Thymus (tissue), 11 donors: ENCODE measurements around the gene PPP1R36. TPM values are rescaled to one million over a fixed set of nuclear protein-coding genes. Genes with fewer than 3 reads are reported as not detected.
A peak's percentile ranks its signal among the peaks of the same experiment; 100 is the strongest.
"Not testable (repeated sequence)": the region's sequence is repeated elsewhere in the genome, so short reads cannot be mapped to it uniquely, and the experiment has no call there.

Source experiments
- DNase-seq, 9 donors: peaks; one replicate each; pipeline ENCODE4 v3.0.0-alpha.2; 2013; ENCODE audit warnings: low spot score in 9 of 9, low read depth in 6 of 9, missing footprints in 1 of 9
- H3K27ac ChIP-seq, 2 donors: one replicate each; pipeline ENCODE4 v1.5.1; 2013; ENCODE audit warnings: control low read depth in 1 of 2, low read depth in 1 of 2, low read length in 1 of 2, mild to moderate bottlenecking in 1 of 2, moderate library complexity in 1 of 2
- H3K27me3 ChIP-seq, 2 donors: one replicate each; pipeline ENCODE4 v1.5.1; 2013; ENCODE audit warnings: low read length in 1 of 2; ENCODE audit not compliant: control insufficient read depth in 2 of 2, insufficient read depth in 1 of 2
- H3K36me3 ChIP-seq, 2 donors: one replicate each; pipeline ENCODE4 v1.5.1; 2013; ENCODE audit warnings: low read length in 1 of 2, mild to moderate bottlenecking in 1 of 2, moderate library complexity in 1 of 2; ENCODE audit not compliant: control insufficient read depth in 2 of 2, insufficient read depth in 2 of 2
- H3K4me1 ChIP-seq, 2 donors: one replicate each; pipeline ENCODE4 v1.5.1; 2013; ENCODE audit warnings: low read length in 2 of 2; ENCODE audit not compliant: control insufficient read depth in 2 of 2, insufficient read depth in 2 of 2
- H3K4me3 ChIP-seq, 2 donors: one replicate each; pipeline ENCODE4 v1.5.1; 2013; ENCODE audit warnings: low read length in 2 of 2, control low read depth in 1 of 2, mild to moderate bottlenecking in 1 of 2
- H3K9me3 ChIP-seq, 2 donors: one replicate each; pipeline ENCODE4 v1.5.1; 2013; ENCODE audit warnings: low read length in 1 of 2, mild to moderate bottlenecking in 1 of 2; ENCODE audit not compliant: control insufficient read depth in 2 of 2, insufficient read depth in 1 of 2
- WGBS: extraction: QIAGEN DNeasy Blood & Tissue Kit; methylation state at CpG from one replicate; pipeline ENCODE4 v1.1.7; 2013; 5-methylcytosine and 5-hydroxymethylcytosine counted together
- polyA plus RNA-seq: library from polyadenylated mRNA; stranded (reverse); fragments of 200-250 nt; gene quantifications from one replicate; pipeline ENCODE4 v1.2.3, GENCODE V29; 2013
- total RNA-seq: library from RNA; stranded (reverse); fragments of 120-200 nt; gene quantifications from one replicate; pipeline ENCODE4 v1.2.4, GENCODE V29; 2013
- donor health status: healthy.

PPP1R36 gene
- total and polyA plus RNA-seq, 2 donors = 0.61 to 0.80 TPM

DNA sequence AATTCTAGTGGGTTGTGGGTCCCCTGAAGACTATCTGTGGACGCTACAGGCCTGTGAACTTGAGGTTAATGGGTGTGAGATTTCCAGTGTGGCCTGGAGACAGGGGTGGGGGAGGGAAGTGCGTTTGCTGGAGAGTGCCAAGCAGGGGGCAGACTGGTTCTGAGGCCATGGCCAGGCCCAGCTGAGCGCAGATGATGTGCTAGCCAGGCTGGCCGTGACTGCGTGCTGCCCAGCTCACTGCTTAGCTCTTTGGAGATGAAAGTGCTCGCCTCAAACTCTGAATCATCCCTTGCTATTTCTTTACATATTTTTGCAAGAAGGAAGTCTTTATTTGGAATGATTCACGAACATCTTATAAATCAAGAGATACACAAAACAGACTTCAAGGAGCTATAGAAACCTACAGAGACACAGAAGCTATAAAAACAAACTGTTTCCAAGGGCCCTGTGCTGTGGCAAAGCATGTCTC lies 79.2 kb downstream of the PPP1R36 start:
- Histone ChIP-seq H3K4me1 (no peaks in the 10 kb centered on the region), H3K27me3 (no peaks in the 10 kb centered on the region), H3K36me3 (no peaks in the 10 kb centered on the region), H3K9me3 (no peaks in the 10 kb centered on the region), H3K4me3 (no peak overlapping the region), H3K27ac (no peak overlapping the region)
- WGBS = 89% methylated on average over 7 of the region's 7 CpGs
- no peak for DNase-seq

DNA sequence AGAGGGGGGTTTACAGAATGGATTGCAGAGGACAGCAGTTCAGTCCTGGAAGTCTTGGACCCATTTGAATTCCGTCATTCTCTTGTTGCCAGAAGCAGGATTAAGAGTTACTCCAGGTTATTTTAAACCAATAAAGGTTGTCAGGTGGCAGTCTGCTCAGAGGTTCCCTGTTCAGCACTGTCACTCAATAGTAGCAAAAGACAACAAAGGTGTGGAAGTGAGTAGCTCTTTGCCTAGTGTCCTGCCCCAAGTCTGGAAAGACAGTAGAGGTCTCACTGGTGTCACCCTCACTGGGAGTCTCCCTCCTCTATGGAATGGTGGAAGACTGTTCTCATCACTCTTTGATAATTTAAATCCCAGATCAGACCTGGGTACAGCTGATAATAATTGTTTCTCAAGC lies 81.0 kb downstream of the PPP1R36 start:
- no peaks in the 10 kb centered on the region for H3K36me3 ChIP-seq
- no peak overlapping the region for H3K27ac ChIP-seq
- no peak for DNase-seq
- no peaks in the 10 kb centered on the region for H3K9me3 ChIP-seq
- H3K4me1 ChIP-seq = no peaks in the 10 kb centered on the region
- no peaks in the 10 kb centered on the region for H3K27me3 ChIP-seq
- WGBS = 96% methylated on average over 1 of the region's 1 CpG
- H3K4me3 ChIP-seq = no peak overlapping the region

DNA sequence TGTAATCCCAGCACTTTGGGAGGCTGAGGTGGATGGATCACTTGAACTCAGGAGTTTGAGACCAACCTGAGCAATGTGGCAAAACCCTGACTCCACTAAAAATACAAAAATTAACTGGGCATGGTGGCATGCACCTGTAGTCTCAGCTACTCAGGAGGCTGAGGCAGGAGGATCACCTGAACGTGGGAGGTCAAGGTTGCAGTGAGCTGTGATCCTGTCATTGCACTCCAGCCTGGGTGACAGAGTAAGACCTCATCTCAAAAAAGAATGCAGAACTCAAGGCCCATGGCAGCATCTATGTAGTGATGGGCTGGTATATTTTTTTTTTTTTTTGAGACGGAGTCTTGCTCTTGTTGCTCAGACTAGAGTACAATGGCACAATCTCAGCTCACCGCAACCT lies 81.5 kb downstream of the PPP1R36 start:
- not testable (repeated sequence) for H3K36me3 ChIP-seq, H3K9me3 ChIP-seq, DNase-seq, H3K27me3 ChIP-seq, H3K4me1 ChIP-seq, H3K4me3 ChIP-seq, H3K27ac ChIP-seq
- WGBS = 99% methylated on average over 3 of the region's 3 CpGs

DNA sequence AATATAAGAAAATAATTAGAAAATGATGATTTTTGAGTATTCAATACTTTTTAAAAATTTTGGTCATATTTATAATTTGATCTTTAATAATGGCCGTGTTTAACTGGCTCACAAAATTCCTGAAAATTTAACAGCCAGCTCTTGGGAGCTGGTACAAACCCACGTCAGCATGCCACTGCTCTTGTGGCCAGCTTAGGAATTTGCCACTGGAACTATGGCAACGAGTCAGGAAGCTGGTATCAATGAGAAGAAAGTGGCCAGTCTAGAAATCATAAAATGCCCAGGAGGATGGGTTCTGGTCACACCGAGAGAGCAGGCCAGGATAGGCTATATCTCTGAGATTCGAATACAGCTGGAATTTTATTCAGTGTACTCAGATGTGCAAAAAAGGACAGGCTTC lies 82.3 kb downstream of the PPP1R36 start:
- 96% methylated on average over 5 of the region's 5 CpGs for WGBS
- no peaks in the 10 kb centered on the region for H3K36me3 ChIP-seq

DNA sequence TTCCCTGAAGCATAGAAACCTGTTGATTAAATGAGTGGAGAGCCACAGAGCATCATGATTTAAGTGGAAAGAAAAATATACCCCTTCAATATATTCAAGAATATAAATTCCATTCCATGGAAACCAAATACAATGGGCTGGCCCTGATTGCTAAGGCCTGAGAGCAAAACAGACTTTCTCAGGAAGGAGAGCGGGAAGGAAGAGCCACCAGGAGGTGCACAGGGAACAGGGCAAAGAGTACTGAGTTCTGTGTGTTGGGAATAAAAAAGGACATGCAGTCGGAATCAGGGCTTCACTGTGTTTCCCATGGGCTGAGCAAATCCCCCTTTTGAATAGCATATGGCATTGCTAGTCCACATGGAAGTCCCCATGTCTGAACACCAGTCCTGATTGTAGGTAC lies 84.8 kb downstream of the PPP1R36 start:
- Histone ChIP-seq H3K4me3 (no peak overlapping the region), H3K36me3 (no peaks in the 10 kb centered on the region), H3K27me3 (no peaks in the 10 kb centered on the region), H3K9me3 (no peaks in the 10 kb centered on the region), H3K27ac (no peak overlapping the region), H3K4me1 (peaks cover 0 to 7% of the 10 kb centered on the region in 2 donors)
- DNase-seq = no peak
- 94% methylated on average over 2 of the region's 2 CpGs for WGBS

More for the DNA sequence above, 82.3 kb downstream of the PPP1R36 start:
- no peaks in the 10 kb centered on the region for H3K9me3 ChIP-seq
- H3K27me3 ChIP-seq = no peaks in the 10 kb centered on the region
- no peak overlapping the region for H3K4me3 ChIP-seq
- no peak overlapping the region for H3K27ac ChIP-seq
- H3K4me1 ChIP-seq = no peaks in the 10 kb centered on the region
- no peak for DNase-seq

DNA sequence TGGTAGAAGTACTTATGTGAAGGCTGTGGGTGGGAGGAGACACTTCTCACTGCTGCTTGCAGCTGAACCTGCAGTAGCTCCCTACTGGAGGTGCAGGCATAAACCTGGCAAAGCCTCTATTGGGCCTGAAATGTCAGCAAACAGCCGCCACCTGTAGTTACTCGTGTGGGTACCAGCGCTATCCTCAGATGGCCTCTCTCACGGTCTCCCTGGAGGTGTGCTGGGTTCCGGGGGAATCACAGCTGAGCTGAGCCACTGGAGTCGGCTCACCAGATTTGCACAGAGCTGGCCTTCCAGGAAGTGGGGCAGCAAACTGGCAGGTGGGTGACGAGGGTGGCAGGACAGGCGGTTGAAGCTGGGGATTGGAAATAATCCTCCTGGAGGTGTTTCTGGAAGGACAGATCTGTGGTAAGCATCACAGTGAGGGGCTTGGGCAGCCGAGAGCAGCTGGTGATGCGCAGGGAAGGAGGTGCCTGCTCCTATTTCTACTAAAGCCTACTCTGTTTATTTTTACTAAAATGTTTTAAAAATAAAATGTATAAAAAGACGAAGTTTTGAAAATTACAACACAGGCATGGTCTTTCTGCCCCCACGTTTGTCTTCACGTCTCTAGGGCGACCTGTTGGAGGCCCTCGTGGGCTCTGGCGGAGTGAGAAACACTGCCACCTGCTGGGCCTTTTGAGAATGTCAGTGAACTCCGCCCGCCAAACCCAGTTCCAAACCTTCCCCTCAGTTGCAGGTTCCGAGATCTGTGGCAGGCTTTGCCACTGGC lies 86.6 kb downstream of the PPP1R36 start:
- peak; percentile 23 to 75 (median 42) for DNase-seq
- H3K4me1 ChIP-seq = peaks cover 0 to 12% of the 10 kb centered on the region in 2 donors
- 47% methylated on average over 19 of the region's 19 CpGs for WGBS

DNA sequence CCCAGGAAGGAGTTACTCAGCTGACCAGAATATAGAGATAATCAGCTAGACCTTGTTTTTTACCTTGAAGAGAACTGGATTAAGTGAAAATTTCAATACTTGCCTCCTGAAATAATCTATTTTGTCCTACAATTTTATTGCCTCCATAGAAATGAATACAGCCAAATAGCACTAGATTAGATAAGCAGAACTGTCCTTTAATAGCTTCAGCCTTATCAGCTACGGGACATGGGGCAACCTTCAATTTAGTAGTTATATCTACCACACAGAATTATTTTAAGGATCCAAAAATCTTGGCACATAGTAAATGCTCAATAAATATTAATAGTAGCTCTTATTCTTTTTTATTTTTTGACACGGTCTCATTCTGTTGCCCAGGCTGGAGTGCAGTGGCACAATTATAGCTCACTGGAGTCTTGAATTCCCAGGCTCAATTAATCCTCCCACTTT lies 87.2 kb downstream of the PPP1R36 start:
- DNase-seq = no peak
- Histone ChIP-seq H3K4me1 (peaks cover 0 to 12% of the 10 kb centered on the region in 2 donors), H3K36me3 (no peaks in the 10 kb centered on the region), H3K4me3 (no peak overlapping the region), H3K27ac (no peak overlapping the region), H3K27me3 (no peaks in the 10 kb centered on the region), H3K9me3 (no peaks in the 10 kb centered on the region)
- WGBS = 70% methylated on average over 2 of the region's 2 CpGs

More for the DNA sequence above, 86.6 kb downstream of the PPP1R36 start:
- H3K27me3 ChIP-seq = no peaks in the 10 kb centered on the region
- no peak overlapping the region for H3K4me3 ChIP-seq
- H3K27ac ChIP-seq = no peak overlapping the region
- H3K9me3 ChIP-seq = no peaks in the 10 kb centered on the region
- no peaks in the 10 kb centered on the region for H3K36me3 ChIP-seq

DNA sequence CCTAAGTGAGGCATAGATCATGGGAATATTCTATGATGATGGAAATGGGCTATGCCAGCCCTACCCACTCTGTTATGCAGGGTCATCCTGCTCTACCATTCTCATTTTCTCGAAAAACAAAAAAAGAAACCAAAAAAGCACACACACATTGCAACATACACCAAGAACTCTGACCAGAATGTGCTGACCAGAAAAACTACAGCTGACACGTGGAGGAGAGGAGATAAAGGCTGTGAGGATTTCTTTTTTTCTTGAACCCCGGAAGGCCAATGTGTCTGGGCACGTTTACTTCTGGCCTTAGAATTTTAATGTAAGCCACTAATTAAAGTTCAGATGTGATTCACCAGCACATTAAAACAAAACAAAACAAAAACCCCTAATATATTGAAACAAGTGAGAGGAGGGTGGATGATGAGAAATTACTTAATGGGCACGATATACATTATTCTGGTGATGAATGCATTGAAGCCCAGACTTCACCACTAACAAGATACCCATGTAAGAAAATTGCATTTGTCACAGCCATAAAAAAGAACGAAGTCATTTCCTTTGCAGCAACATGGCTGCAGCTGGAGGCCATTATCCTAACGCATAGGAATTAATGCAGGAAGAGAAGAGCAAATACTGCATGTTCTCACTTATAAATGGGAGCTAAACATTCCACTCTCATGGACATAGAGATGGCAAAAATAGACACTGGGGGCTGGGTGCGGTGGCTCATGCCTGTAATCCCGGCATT lies 88.1 kb downstream of the PPP1R36 start:
- no peak for DNase-seq
- no peak overlapping the region for H3K4me3 ChIP-seq
- peaks cover 0 to 12% of the 10 kb centered on the region in 2 donors for H3K4me1 ChIP-seq
- no peaks in the 10 kb centered on the region for H3K27me3 ChIP-seq
- H3K36me3 ChIP-seq = no peaks in the 10 kb centered on the region
- no peak overlapping the region for H3K27ac ChIP-seq
- 94% methylated on average over 9 of the region's 9 CpGs for WGBS
- H3K9me3 ChIP-seq = no peaks in the 10 kb centered on the region

DNA sequence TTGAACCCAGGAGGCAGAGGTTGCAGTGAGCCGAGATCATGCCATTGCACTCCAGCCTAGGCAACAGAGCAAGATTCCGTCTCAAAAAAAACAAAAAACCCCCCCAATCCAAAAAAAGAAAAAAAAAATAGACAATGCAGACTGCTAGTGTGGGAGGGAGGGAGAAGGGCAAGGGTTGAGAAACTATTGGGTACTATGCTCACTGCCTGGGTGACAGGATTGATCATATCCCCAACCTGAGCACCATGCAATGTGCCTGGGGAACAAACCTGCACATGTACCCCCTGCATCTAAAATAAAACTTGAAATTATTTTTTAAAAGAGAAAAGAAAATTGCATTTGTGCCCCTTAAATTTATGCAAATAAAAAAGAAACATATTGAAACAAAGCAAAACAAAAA lies 88.9 kb downstream of the PPP1R36 start:
- H3K4me1 ChIP-seq = peaks cover 0 to 12% of the 10 kb centered on the region in 2 donors
- H3K4me3 ChIP-seq = no peak overlapping the region
- DNase-seq = no peak
- H3K9me3 ChIP-seq = no peaks in the 10 kb centered on the region
- no peaks in the 10 kb centered on the region for H3K27me3 ChIP-seq
- 94% methylated on average over 2 of the region's 2 CpGs for WGBS
- H3K27ac ChIP-seq = no peak overlapping the region
- no peaks in the 10 kb centered on the region for H3K36me3 ChIP-seq
